ENCODE measurements around the gene SLC27A1. TPM values are rescaled to one million over a fixed set of nuclear protein-coding genes. Genes with fewer than 3 reads are reported as not detected.
A peak's percentile ranks its signal among the peaks of the same experiment; 100 is the strongest.

SLC27A1 gene
- total RNA-seq, 1 donor from 2014 or later, result 64.9 TPM

- H3K27ac ChIP-seq, result no peak overlapping the region
- intact Hi-C loops (cut with DNase I), result no loop called here
Observed at GRCh38 chr19:17534767-17535166, 64.4 kb downstream of the SLC27A1 start.

GRCh38 chr19:17536955-17537354 is 66.6 kb downstream of the SLC27A1 start:
- Histone ChIP-seq H3K4me1 (peaks cover 8 to 12% of the 10 kb centered on the region in 2 donors), H3K27ac (no peak overlapping the region), H3K27me3 (no peaks in the 10 kb centered on the region), H3K36me3 (no peaks in the 10 kb centered on the region), H3K9me3 (no peaks in the 10 kb centered on the region), H3K4me3 (no peak overlapping the region)
- no peak for DNase-seq (ENCODE audit: low spot score in 2 of 2)
- intact Hi-C loops (cut with DNase I), result no loop called here
- TF ChIP-seq CTCF (IDR thresholded peaks at IDR 0.05), result no peak

More at GRCh38 chr19:17534767-17535166, 64.4 kb downstream of the SLC27A1 start:
- H3K36me3 ChIP-seq, result no peaks in the 10 kb centered on the region
- DNase-seq (ENCODE audit: low spot score in 2 of 2), result no peak
- no peak for TF ChIP-seq CTCF (IDR thresholded peaks at IDR 0.05)
- no peaks in the 10 kb centered on the region for H3K27me3 ChIP-seq
- H3K4me1 ChIP-seq, result peaks cover 8 to 11% of the 10 kb centered on the region in 2 donors
- H3K9me3 ChIP-seq, result no peaks in the 10 kb centered on the region
- H3K4me3 ChIP-seq, result no peak overlapping the region

GRCh38 chr19:17538684-17539237 is 68.4 kb downstream of the SLC27A1 start:
- TF ChIP-seq CTCF (IDR thresholded peaks at IDR 0.05), result no peak
- intact Hi-C loops (cut with DNase I), result no loop called here
- H3K27ac ChIP-seq, result no peak overlapping the region
- H3K9me3 ChIP-seq, result no peaks in the 10 kb centered on the region
- no peak for DNase-seq (ENCODE audit: low spot score in 2 of 2)
- H3K4me1 ChIP-seq, result peaks cover 8 to 12% of the 10 kb centered on the region in 2 donors
- no peaks in the 10 kb centered on the region for H3K27me3 ChIP-seq
- H3K36me3 ChIP-seq, result no peaks in the 10 kb centered on the region
- peak overlapping the region; percentile 50 to 64 for H3K4me3 ChIP-seq

GRCh38 chr19:17539238-17540117 is 69.2 kb downstream of the SLC27A1 start:
- H3K27me3 ChIP-seq, result no peaks in the 10 kb centered on the region
- H3K4me3 ChIP-seq, result peak overlapping the region; percentile 50 to 64
- intact Hi-C loops (cut with DNase I), result no loop called here
- no peaks in the 10 kb centered on the region for H3K9me3 ChIP-seq
- TF ChIP-seq CTCF (IDR thresholded peaks at IDR 0.05), result peak in 2 of 3 experiments; percentile 15 to 44
- H3K4me1 ChIP-seq, result peaks cover 8 to 12% of the 10 kb centered on the region in 2 donors
- no peaks in the 10 kb centered on the region for H3K36me3 ChIP-seq
- DNase-seq (ENCODE audit: low spot score in 2 of 2), result peak; percentile 74 to 93
- no peak overlapping the region for H3K27ac ChIP-seq

- Histone ChIP-seq H3K27ac (no peak overlapping the region), H3K9me3 (no peaks in the 10 kb centered on the region), H3K4me1 (peaks cover 8 to 12% of the 10 kb centered on the region in 2 donors), H3K36me3 (no peaks in the 10 kb centered on the region), H3K4me3 (no peak overlapping the region), H3K27me3 (no peaks in the 10 kb centered on the region)
- TF ChIP-seq CTCF (IDR thresholded peaks at IDR 0.05), result no peak
- DNase-seq (ENCODE audit: low spot score in 2 of 2), result no peak
- intact Hi-C loops (cut with DNase I), result no loop called here
Observed at GRCh38 chr19:17540174-17540573, 69.8 kb downstream of the SLC27A1 start.

Data from ascending aorta (tissue), 2 donors.